Peyer's patch (tissue), 4 donors: ENCODE data around the gene ACTN4.

ENCODE experiments used
- CTCF ChIP-seq, 6 experiments: fragments of 450-650 bp in 4 of 6; fragments of 200-600 bp in 2 of 6; sonication (generic) in 1 of 6; IDR thresholded peaks; one replicate each; pipeline ENCODE4 v1.5.1; 2017 to 2019; ENCODE audit warnings: antibody characterized with exemption in 6 of 6, mild to moderate bottlenecking in 3 of 6, moderate library complexity in 1 of 6
- POLR2A ChIP-seq, 2 donors: fragments of 450-650 bp; IDR thresholded peaks; one replicate each; pipeline ENCODE4 v1.5.1; 2017; ENCODE audit warnings: antibody characterized with exemption in 2 of 2, mild to moderate bottlenecking in 2 of 2, moderate library complexity in 2 of 2

GRCh38 chr19:38653028-38653571 is 5.7 kb downstream of the ACTN4 start:
- TF ChIP-seq CTCF (IDR thresholded peaks at IDR 0.05) (no peak), POLR2A (IDR thresholded peaks at IDR 0.05) (peak in 1 of 2 donors; percentile 11)
